ENCODE data around the gene NRG2. TPM values are rescaled to one million over a fixed set of nuclear protein-coding genes. Genes with fewer than 3 reads are reported as not detected.

Gene NRG2
- polyA plus RNA-seq (2011; rRNA removed) (0.65 and 1.1 TPM in 2 replicates), polyA plus RNA-seq (2017; fragmentation: RNase III; extraction: RNeasy Plus Mini Kit Qiagen cat#74134 plus additional on column Dnase treatment) (0.74 to 1.0 TPM (median 1.00 TPM) in 3 replicates), polyA minus RNA-seq (2011; rRNA and poly(A)+ RNA removed) (1.0 and 1.9 TPM in 2 replicates)
- polyA plus RNA-seq (2012; cell fraction: cytosol; rRNA removed), result 1.2 and 1.6 TPM in 2 replicates
- 1.4 and 1.8 TPM in 2 replicates for polyA plus RNA-seq (2012; cell fraction: nucleus; rRNA removed)

GRCh38 chr5:140042643-140043507 is at the start of gene NRG2:
Gene NRG2 (minus strand): TSS chr5:140043299.
- ATAC-seq, result peak; percentile 86 to 95

GRCh38 chr5:140090251-140090650 is 47.2 kb upstream of the NRG2 start:
- H3K4me3 ChIP-seq, result no peak overlapping the region
- no peak overlapping the region for H3K27ac ChIP-seq
- ATAC-seq (no peak), FAIRE-seq (no peak), DNase-seq (ENCODE audit: low read depth in 1 of 2, low spot score in 1 of 2) (no peak)
- CTCF ChIA-PET, result interaction anchor here (0.8 kb wide), 1 partner anchor 54 kb away, joined by 3 read pairs; no protein-coding TSS in a partner anchor
- POLR2A ChIA-PET, result no interaction called here
- H3K9me3 ChIP-seq, result peaks cover 27% of the 10 kb centered on the region
- no peaks in the 10 kb centered on the region for H3K4me1 ChIP-seq
- TF ChIP-seq HDAC2 (IDR thresholded peaks at IDR 0.05) (no peak), ATOH8 (CRISPR knock-in tag; IDR thresholded peaks at IDR 0.05; ENCODE audit: low read depth) (no peak), REST (IDR thresholded peaks at IDR 0.05) (no peak), RNF2 (IDR thresholded peaks at IDR 0.05; ENCODE audit: borderline replicate concordance, low read depth) (no peak), FOXS1 (CRISPR knock-in tag; IDR thresholded peaks at IDR 0.05) (no peak), MAZ (IDR thresholded peaks at IDR 0.05; ENCODE audit: borderline replicate concordance, low read depth, low read length) (no peak), ELK1 (IDR thresholded peaks at IDR 0.05; ENCODE audit: low read depth, low read length) (no peak), HEYL (CRISPR knock-in tag; IDR thresholded peaks at IDR 0.05) (no peak), HOXA7 (CRISPR knock-in tag; IDR thresholded peaks at IDR 0.05) (no peak), MAFK (IDR thresholded peaks at IDR 0.05; ENCODE audit: partially characterized antibody) (no peak), RCOR1 (IDR thresholded peaks at IDR 0.05; ENCODE audit: low read depth, low read length) (no peak), CBX8 (IDR thresholded peaks at IDR 0.05) (no peak), NR3C1 (IDR thresholded peaks at IDR 0.05) (no peak), TP53 (CRISPR knock-in tag; IDR thresholded peaks at IDR 0.05) (no peak)
- WGBS (ENCODE audit: missing lambda C conversion rate), result 2% methylated on average over 1 of the region's 1 CpG
- H3K4me2 ChIP-seq, result no peak overlapping the region

More at GRCh38 chr5:140042643-140043507, at the start of gene NRG2:
- peak within 1 kb of the TSS; percentile 47 to 78 for H3K27ac ChIP-seq
- CTCF ChIA-PET, result interaction anchor here (0.6 to 2.0 kb wide), 27 partner anchors 9 to 486 kb away, joined by 3 to 10 read pairs (median 4); no protein-coding TSS in a partner anchor
- POLR2A ChIA-PET, result interaction anchor here (0.7 to 1.5 kb wide), 2 partner anchors 65 to 70 kb away, joined by 4 to 5 read pairs; no protein-coding TSS in a partner anchor
- FAIRE-seq (no peak), DNase-seq (ENCODE audit: low read depth in 1 of 2, low spot score in 1 of 2) (peak; percentile 83 to 89)
- H3K4me2 ChIP-seq, result peak within 1 kb of the TSS; percentile 79
- peak within 1 kb of the TSS; percentile 54 for H3K4me3 ChIP-seq
- WGBS (ENCODE audit: missing lambda C conversion rate), result 2% methylated on average over 13 of the region's 82 CpGs
- H3K4me1 ChIP-seq, result peaks cover 17% of the 10 kb centered on the region; the same call in 2 of the 3 replicates
- H3K9me3 ChIP-seq, result no peaks in the 10 kb centered on the region
- TF ChIP-seq E2F6 (IDR thresholded peaks at IDR 0.05; ENCODE audit: borderline replicate concordance, low read depth) (peak; percentile 54; the same call in 1 of the 2 replicates), JUN (IDR thresholded peaks at IDR 0.05) (peak in 1 of 2 experiments; percentile 15; a peak in 1 of 5 replicates), CTCF (IDR thresholded peaks at IDR 0.05) (peak; percentile 58), POLR2A (IDR thresholded peaks at IDR 0.05; ENCODE audit: low read length) (peak; percentile 48), MAX (IDR thresholded peaks at IDR 0.05) (0 out of 2 replicates have a peak, but pooled peaks have one; percentile 75), HOXB13 (CRISPR knock-in tag; IDR thresholded peaks at IDR 0.05; ENCODE audit: low read depth) (no peak)

Measured in A549 (cell line).